ENCODE data around the gene MTHFS. TPM values are rescaled to one million over a fixed set of nuclear protein-coding genes. Genes with fewer than 3 reads are reported as not detected.
A peak's percentile ranks its signal among the peaks of the same experiment; 100 is the strongest.

The MTHFS gene
- total and polyA plus RNA-seq, 8 donors = 19.8 to 53.1 (median 28.6) TPM

- Histone ChIP-seq H3K4me1 (no peaks in the 10 kb centered on the region), H3K4me3 (no peak overlapping the region), H3K9me3 (no peaks in the 10 kb centered on the region), H3K27me3 (no peaks in the 10 kb centered on the region), H3K36me3 (peaks cover 0 to 12% (median 0%) of the 10 kb centered on the region in 3 donors), H3K27ac (peak overlapping the region in 2 of 4 donors; percentile 37 to 62)
- no peak for FAIRE-seq
- no peak for TF ChIP-seq CTCF (IDR thresholded peaks at IDR 0.05)
- intact Hi-C loops (cut with DNase I) = no loop called here
- ATAC-seq = peak; percentile 80 to 90 (median 87)
- peak in 4 of 6 donors; percentile 26 to 47 (median 37) for DNase-seq
Measured at GRCh38 chr15:79874242-79874641, 22.6 kb downstream of the MTHFS start.

- TF ChIP-seq CTCF (IDR thresholded peaks at IDR 0.05) = no peak
- no peaks in the 10 kb centered on the region for H3K27me3 ChIP-seq
- peaks cover 0 to 7% (median 0%) of the 10 kb centered on the region in 3 donors for H3K4me1 ChIP-seq
- 92 to 96% methylated on average over 8 of the region's 8 CpGs for WGBS, 2 donors
- peak in 2 of 4 donors; percentile 31 to 43 for ATAC-seq
- no peak overlapping the region for H3K4me3 ChIP-seq
- no peak for DNase-seq
- no peak for FAIRE-seq
- peaks cover 0 to 4% (median 0%) of the 10 kb centered on the region in 3 donors for H3K36me3 ChIP-seq
- intact Hi-C loops (cut with DNase I) = no loop called here
- peak overlapping the region in 2 of 4 donors; percentile 6 to 62 for H3K27ac ChIP-seq
- H3K9me3 ChIP-seq = no peaks in the 10 kb centered on the region
Measured at GRCh38 chr15:79872358-79873017, 24.3 kb downstream of the MTHFS start.

- intact Hi-C loops (cut with DNase I) = no loop called here
- Histone ChIP-seq H3K36me3 (no peaks in the 10 kb centered on the region), H3K9me3 (no peaks in the 10 kb centered on the region), H3K27me3 (no peaks in the 10 kb centered on the region), H3K4me1 (peaks cover 0 to 11% (median 4%) of the 10 kb centered on the region in 3 donors), H3K4me3 (no peak overlapping the region), H3K27ac (no peak overlapping the region)
- ATAC-seq (no peak), DNase-seq (no peak), FAIRE-seq (no peak)
- no peak for TF ChIP-seq CTCF (IDR thresholded peaks at IDR 0.05)
- WGBS, 2 donors = 95 to 97% methylated on average over 2 of the region's 2 CpGs
Measured at GRCh38 chr15:79868554-79868953, 28.3 kb downstream of the MTHFS start.

GRCh38 chr15:79863886-79864285 lies 32.9 kb downstream of the MTHFS start:
- H3K36me3 ChIP-seq = no peaks in the 10 kb centered on the region
- H3K4me3 ChIP-seq = no peak overlapping the region
- peaks cover 0 to 16% (median 8%) of the 10 kb centered on the region in 3 donors for H3K4me1 ChIP-seq
- no peaks in the 10 kb centered on the region for H3K9me3 ChIP-seq
- intact Hi-C loops (cut with DNase I) = no loop called here
- TF ChIP-seq CTCF (IDR thresholded peaks at IDR 0.05) = no peak
- no peak overlapping the region for H3K27ac ChIP-seq
- DNase-seq (no peak), FAIRE-seq (no peak), ATAC-seq (no peak)
- H3K27me3 ChIP-seq = no peaks in the 10 kb centered on the region
- whole genome bisulfite sequencing, 2 donors = 97 to 99% methylated on average over 6 of the region's 6 CpGs

- peaks cover 0 to 16% (median 8%) of the 10 kb centered on the region in 3 donors for H3K4me1 ChIP-seq
- no peak for ATAC-seq
- H3K36me3 ChIP-seq = no peaks in the 10 kb centered on the region
- WGBS, 2 donors = 36 to 39% methylated on average over 1 of the region's 1 CpG
- no peak for TF ChIP-seq CTCF (IDR thresholded peaks at IDR 0.05)
- FAIRE-seq = no peak
- no peak overlapping the region for H3K27ac ChIP-seq
- H3K4me3 ChIP-seq = no peak overlapping the region
- no peaks in the 10 kb centered on the region for H3K9me3 ChIP-seq
- H3K27me3 ChIP-seq = no peaks in the 10 kb centered on the region
- DNase-seq = no peak
- intact Hi-C loops (cut with DNase I) = no loop called here
Measured at GRCh38 chr15:79862191-79862590, 34.6 kb downstream of the MTHFS start.
